HG03045 (cell line): Measurements from ENCODE around the gene MID1.

Source experiments
- ATAC-seq: cut with Tn5 transposase; IDR thresholded peaks from one replicate; pipeline ENCODE4 v1.9.1; 2021; ENCODE audit warnings: mild to moderate bottlenecking, moderate library complexity; ENCODE audit not compliant: unreplicated experiment

The MID1 gene

GRCh38 chrX:10505726-10506125 is 114.7 kb downstream of the MID1 start:
- no peak for ATAC-seq

DNA sequence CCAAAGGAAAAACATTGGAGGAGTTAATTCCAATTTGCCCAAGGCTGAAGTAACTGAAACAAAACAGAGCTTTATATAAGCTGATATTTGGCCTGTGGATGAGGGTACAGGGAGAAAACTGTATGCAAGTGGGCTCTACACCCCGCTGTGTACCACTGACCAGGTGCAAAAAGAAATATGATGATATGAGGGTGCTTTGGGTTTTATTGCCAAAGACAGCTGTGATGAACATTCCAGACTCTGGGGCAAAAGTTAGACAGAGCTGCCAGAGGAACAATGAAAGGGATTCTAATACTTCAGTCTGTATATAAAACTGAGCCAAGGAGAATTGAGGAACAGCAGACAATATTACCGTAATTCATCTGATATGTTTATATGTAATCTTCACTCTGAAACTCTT is 117.4 kb downstream of the MID1 start:
- no peak for ATAC-seq

DNA sequence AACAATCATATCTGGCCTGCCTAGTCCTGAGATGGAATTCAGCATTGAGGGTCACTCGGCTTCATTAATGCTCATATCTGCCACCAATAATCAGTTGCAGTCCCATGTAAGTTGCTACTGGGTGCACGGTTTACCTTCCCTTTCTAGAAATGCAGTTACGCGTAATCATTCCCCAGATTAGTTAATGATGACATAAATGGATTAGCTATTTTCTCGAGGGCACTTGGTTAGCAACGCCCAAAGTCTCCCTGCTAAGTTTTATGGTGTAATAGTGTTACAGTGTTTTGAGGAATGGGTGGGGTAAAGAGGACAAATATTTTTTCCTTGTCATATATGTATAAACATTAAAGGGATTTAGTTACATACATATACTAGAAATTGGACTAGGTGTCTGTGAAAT is 118.8 kb downstream of the MID1 start:
- no peak for ATAC-seq

GRCh38 chrX:10496345-10496965 is 123.9 kb downstream of the MID1 start:
- ATAC-seq: no peak

- ATAC-seq: no peak
These were observed 124.7 kb downstream of the MID1 start for GRCh38 chrX:10495677-10496076.

GRCh38 chrX:10492250-10492649 is 128.1 kb downstream of the MID1 start:
- ATAC-seq: no peak

DNA sequence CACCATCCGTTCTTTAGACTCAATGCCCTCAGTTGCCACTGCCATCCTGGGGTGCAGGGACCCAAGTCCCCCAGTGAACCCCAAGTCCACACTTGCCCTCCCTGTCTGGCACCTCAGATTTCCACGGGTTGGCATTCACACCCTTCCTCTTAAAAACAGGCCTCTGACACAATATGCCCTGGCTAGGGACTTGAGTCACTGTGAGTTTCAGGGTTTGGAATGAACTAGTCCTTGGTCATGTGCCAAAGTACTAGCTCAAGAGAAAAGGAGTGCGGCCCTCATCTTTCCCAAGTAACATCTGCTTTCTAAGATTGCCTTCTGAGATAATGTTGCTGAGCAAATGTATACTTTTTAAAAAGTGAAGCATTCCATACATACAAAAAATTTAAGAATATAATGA is 134.0 kb downstream of the MID1 start:
- no peak for ATAC-seq

DNA sequence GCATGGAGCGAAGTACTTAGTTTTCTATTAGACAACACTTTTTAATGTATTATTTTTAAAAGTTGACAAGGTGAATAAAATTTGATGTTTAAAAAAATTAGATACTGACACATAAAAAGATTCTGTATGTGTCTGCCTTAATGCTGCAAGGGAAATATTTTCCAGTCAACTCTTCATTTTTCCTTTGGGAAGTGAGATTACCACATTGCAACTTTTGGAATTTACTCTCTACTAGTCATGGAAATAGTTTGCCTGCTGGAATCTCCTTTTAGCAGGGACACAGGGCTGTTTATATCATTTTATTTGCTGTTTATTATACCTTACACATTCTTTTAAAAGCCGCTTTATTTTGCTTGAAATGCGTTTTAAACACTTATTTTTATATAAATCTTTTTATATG is 135.1 kb downstream of the MID1 start:
- ATAC-seq: no peak

DNA sequence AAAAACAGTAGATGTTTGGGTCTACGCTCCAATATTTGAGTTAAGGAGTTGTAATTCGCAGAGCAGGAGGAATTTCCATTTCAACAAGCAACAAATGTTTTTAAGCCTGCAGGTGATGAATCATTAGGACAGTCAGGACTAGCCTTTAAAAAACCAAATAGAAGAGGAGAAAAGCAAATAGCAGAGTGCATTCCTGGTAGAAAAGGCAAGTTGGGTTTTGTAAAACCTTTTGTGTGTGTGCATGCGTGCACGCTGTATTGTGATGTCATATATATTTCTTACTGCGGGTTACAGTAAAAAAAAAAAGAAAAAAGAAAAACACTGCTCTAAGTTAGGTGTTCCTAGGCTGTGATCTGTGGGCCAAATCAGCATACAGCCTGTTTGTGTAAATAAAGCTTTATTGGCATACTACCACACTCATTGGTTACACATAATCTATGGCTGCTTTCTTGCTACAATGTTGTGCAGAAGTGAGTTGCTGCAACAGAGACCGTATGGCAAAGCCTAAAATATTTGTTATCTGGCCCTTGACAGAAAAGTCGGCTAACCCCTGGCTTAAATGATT is 135.6 kb downstream of the MID1 start:
- ATAC-seq: no peak

GRCh38 chrX:10483191-10483831 is 137.1 kb downstream of the MID1 start:
- no peak for ATAC-seq

DNA sequence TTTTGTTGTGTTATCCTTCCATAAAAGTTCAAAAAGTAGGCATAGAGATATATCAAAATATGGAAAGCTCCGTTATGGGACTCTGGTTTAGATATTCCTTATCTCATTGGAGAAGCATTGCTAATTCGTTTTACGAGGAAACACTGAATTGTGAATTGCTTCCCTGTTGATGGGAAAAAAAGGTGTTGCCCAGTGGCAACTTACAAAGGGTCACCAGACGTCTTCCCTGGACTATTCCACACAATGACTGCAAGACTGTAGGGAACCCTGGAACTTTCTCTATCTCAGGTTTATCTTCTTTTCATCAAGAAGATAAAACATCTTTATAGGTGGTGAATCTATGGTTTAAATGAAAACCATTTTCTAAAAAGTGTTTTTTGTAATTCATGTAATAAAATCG is 137.7 kb downstream of the MID1 start:
- ATAC-seq: no peak

GRCh38 chrX:10482261-10482660 is 138.1 kb downstream of the MID1 start:
- ATAC-seq: no peak

DNA sequence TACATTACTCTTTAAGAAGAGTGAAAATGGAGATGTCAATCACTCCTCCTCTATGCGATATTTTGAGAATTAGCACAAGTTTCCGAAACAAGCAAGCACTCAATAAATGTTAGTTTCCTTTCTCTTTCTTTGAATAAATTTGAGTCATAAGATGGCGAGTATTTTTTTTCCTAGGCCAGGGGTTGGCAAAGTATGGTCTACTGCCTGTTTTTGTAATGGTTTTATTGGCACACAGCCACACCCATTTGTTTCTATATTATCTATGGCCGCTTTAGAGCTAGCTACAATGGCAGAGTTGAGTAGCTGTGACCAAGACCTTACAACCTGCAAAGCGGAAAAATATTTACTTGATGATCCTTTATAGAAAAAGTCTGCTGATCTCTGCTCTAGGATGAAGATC is 139.5 kb downstream of the MID1 start:
- no peak for ATAC-seq

DNA sequence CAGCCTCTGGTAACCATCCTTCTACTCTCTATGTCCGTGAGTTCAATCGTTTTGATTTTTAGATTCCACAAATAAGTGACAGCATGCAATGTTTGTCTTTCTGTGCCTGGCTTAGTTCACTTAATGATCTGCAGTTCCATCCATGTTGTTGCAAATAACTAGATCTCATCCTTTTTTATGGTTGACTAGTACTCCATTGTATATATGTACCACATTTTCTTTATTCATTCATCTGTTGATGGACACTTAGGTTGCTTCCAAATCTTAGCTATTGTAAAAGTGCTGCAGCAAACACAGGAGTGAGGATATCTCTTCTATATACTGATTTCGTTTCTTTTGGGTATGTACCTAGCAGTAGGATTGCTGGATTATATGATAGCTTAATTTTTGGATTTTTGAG is 140.9 kb downstream of the MID1 start:
- ATAC-seq: no peak

DNA sequence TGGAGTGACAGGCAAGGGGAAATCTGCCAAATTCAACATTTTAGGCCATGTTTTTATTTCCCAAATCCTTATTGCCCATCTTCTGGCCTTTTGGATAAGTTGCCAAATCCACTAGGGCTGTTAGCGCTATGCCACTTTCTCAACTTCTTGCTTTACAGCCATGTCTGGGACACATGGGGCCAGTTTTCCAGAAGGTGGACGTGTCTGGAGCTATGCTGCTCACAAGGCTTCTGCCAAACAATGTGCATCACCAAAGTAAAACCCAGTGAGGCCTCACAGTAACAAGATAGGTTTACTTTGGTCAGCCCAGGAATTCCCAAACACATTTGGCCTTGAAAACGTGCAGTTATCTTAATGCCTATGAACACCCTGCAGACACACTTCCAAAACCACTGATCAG is 142.9 kb downstream of the MID1 start:
- no peak for ATAC-seq

- no peak for ATAC-seq
These were observed 145.3 kb downstream of the MID1 start for GRCh38 chrX:10474913-10475568.

DNA sequence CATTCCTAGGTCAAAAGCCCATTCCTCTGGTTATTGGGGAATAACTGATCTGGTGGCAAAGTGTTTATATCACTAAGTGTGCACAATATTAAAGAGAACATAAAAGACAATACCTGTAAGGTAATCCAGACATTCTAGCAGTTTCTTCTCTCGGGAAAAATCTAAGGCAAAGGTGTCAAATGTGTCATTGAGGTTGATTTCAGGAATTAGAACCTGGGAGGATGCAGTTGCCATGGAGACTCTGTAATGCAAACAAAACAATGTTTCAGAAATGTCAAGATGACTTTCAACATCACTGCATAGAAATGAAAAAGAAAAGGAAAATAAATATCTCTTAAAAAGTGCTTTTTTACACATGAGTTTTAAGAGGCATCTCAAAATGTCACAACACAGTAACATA is 145.9 kb downstream of the MID1 start:
- ATAC-seq: no peak

- ATAC-seq: no peak
These were observed 149.0 kb downstream of the MID1 start for GRCh38 chrX:10471418-10471817.

- no peak for ATAC-seq
These were observed 150.4 kb downstream of the MID1 start for GRCh38 chrX:10470009-10470408.

DNA sequence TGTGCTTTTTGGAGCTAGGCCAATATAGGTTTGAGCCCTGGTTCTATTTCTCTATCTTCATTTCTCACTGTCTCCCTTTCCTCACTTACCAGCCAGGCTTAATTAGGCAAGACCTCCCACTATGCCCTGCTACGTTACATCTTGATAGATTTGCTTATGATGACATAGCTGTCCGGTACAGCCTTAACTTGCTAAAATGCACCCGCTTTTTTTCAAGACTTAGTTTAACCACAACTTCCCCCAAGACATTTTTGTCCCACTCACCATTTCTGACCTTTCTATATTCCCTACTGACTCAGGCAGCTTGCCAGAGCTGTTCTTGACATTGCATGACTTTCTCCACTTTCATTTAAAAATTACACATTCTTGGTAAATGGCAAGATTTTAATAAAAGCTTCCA is 152.6 kb downstream of the MID1 start:
- ATAC-seq: no peak

DNA sequence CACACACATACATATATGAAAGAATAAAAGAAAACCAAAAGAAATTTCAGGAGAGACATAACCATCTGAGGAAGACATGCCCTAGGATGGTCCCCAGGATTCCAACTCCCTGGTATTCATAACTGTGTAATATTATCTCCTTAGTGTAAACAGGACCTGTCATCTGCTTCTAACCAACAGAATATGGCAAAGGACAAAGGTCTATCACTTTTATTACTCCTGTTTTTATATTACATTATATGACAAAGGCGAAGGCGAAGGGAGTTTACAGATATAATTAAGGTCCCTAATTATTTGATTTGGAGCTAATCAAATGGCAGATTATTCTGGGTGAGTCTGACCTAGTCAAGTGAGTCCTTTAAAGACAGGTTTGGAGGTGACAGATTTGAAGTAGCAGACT is 155.1 kb downstream of the MID1 start:
- ATAC-seq: no peak

DNA sequence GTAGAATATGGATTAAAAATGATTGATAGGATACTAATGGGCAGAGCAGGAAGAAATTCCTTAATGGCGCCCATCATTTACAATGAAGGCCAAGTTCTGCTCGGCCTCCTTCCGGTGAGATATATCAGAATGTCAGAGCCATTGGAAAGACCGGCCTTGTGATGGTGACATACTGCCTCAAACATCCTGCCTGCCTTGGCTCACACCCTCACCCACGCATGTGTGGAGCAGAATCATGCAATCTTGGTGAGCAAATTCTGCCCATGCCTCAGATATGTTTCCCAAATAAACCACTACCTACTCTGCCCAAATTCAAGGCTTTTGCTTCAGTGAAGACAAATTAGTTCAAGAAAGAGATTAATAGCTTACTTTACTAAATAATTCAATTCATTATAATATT is 163.3 kb downstream of the MID1 start:
- no peak for ATAC-seq
